GM19463 (cell line): Measurements from ENCODE around the gene NEK1.
"Not testable (repeated sequence)": the region's sequence is repeated elsewhere in the genome, so short reads cannot be mapped to it uniquely, and the experiment has no call there.

Experiments used
- ATAC-seq: cut with Tn5 transposase; IDR thresholded peaks from one replicate; pipeline ENCODE4 v1.9.1; 2021; ENCODE audit warnings: mild to moderate bottlenecking, moderate library complexity; ENCODE audit not compliant: unreplicated experiment

The NEK1 gene

GRCh38 chr4:169523796-169524195, 88.6 kb downstream of the NEK1 start:
- ATAC-seq, result no peak

- ATAC-seq, result no peak
Measured at GRCh38 chr4:169510617-169511016, 101.8 kb downstream of the NEK1 start.

GRCh38 chr4:169506903-169507302, 105.5 kb downstream of the NEK1 start:
- ATAC-seq, result no peak

GRCh38 chr4:169499907-169500306, 112.5 kb downstream of the NEK1 start:
- ATAC-seq, result not testable (repeated sequence)

DNA sequence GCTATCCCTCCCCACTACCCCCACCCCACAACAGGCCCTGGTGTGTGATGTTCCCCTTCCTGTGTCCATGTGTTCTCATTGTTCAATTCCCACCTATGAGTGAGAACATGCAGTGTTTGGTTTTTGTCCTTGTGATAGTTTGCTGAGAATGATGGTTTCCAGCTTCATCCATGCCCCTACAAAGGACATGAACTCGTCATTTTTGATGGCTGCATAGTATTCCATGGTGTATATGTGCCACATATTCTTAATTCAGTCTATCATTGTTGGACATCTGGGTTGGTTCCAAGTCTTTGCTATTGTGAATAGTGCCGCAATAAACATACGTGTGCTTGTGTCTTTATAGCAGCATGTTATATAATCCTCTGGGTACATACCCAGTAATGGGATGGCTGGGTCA, 118.1 kb downstream of the NEK1 start:
- ATAC-seq, result not testable (repeated sequence)

DNA sequence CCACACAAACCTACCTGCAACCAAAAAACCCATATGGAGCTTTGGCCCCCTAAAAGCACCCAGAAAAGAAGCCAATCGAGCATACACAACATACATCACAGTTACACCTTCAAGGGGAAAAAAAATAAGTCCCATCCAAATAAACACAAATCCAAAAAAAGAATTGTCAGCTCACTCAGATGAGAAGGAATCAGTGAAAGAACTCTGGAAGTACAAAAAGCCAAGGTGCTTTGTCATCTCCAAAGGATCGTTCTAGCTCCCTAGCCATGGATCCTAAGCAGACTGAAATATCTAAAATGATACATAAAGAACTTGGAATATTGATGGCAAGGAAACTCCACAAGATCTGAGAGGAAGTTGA, 119.2 kb downstream of the NEK1 start:
- ATAC-seq, result no peak

DNA sequence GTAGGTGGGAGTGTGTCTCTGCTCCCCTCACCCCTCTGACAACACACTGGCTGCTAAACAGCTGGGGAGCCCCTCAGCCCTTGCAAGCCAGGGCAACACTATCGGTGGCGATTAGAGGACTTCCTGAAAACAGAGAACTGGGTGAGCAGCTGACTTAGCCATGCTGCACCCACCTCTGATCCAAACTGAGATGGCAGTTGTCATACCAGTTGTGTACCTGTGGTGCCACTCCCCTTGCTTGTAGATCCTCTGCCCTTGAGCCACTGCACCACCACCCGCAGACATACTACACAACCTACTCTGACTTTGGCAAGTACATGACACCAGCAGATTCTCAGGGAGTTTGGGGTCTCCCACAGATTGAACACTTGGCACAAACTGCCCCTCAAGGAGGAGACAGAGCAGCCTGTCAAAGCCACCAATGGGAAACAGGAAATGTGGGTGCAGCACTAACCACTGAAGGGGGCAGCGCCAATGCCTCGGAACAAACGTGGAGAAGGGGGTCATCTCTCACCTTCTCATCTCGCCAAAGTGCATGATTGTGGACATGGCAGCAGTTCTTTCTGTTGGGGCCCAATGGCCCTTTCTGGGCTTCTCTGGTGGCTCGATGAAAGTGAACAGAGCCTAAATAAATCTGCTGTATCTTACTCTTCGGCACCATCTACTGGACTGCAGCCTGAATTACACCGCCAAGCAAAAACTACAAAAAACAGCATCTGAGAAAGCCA, 119.8 kb downstream of the NEK1 start:
- ATAC-seq, result no peak

DNA sequence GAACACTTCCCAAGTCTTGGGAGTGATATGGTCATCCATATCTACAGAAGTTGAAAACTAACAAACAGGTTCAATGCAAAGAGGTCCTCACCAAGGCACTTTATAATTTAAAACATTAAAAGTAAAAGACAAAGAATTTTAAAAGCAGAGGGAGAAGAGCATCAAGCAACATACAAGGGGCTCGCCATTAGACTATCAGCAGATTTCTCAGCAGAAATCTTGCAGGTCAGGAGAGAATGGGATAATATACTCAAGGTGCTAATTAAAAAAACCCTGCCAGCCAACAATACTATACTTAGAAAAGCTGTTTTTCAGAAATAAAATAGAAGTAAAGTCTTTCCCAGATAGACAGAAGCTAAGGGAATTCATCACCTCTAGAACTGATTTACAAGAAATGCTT, 121.2 kb downstream of the NEK1 start:
- ATAC-seq, result no peak

DNA sequence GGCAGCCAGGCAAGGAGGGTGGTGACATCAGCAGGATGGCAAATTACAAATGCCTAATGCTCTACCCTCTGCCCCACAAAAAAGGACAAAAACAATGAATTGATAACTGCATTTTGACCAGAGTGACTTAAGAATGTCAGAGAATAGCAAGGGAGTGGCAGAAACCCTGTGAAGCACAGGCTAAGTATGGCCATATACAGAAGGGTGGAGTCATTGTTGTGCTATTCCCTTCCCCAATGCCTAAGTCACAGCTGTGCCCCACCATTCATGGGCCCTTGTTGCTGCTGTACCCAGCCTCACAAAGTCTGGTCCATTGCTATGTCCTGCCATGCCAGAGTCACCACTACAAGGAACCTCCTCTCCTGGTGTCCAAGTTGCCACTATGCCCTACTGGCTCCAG, 123.1 kb downstream of the NEK1 start:
- no peak for ATAC-seq

GRCh38 chr4:169485791-169486742, 126.3 kb downstream of the NEK1 start:
- ATAC-seq, result peak; percentile 70

GRCh38 chr4:169485086-169485485, 127.3 kb downstream of the NEK1 start:
- ATAC-seq, result no peak

GRCh38 chr4:169484485-169484884, 127.9 kb downstream of the NEK1 start:
- ATAC-seq, result no peak

GRCh38 chr4:169464080-169464479, 148.3 kb downstream of the NEK1 start:
- ATAC-seq, result no peak

DNA sequence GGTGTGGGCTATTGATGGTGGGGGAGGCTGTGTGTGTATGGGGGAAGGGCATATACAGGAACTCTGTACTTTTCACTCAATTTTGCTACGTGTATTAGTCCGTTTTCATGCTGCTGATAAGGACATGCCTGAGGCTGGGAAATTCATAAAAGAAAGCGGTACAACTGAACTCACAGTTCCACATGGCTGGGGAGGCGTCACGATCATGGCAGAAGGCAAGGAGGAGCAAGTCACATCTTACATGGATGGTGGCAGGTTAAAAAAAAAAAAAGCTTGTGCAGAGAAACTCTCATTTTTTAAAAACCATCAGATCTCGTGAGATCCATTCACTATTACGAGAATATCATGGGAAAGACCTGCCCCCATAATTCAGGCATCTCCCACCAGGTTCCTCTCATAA, 152.3 kb downstream of the NEK1 start:
- no peak for ATAC-seq

DNA sequence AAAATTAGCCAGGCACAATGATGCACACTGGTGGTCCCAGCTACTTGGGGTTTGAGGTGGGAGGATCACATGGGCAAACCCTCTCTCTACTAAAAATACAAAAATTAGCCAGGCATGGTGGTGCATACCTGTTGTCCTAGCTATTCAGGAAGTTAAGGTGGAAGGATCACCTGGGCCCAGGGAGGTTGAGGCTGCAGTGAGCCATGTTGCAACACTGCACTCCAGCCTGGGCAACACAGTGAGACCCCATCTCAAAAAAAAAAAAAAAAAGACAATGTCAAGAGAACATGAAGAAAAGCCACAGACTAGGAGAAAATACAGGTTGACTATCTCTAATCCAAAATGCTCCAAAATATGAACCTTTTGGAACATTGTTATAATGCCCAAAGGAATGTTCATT, 153.8 kb downstream of the NEK1 start:
- no peak for ATAC-seq

DNA sequence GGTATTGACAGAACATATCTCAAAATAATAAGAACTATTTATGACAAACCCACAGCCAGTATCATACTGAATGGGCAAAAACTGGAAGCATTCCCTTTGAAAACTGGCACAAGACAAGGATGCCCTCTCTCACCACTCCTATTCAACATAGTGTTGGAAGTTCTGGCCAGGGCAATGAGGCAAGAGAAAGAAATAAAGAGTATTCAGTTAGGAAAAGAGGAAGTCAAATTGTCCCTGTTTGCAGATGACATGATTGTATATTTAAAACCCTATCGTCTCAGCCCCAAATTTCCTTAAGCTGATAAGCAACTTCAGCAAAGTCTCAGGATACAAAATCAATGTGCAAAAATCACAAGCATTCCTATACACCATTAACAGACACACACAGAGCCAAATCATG, 159.7 kb downstream of the NEK1 start:
- ATAC-seq, result not testable (repeated sequence)

GRCh38 chr4:169448935-169449334, 163.4 kb downstream of the NEK1 start:
- ATAC-seq, result not testable (repeated sequence)

GRCh38 chr4:169446824-169447223, 165.6 kb downstream of the NEK1 start:
- ATAC-seq, result no peak

GRCh38 chr4:169443748-169444147, 168.6 kb downstream of the NEK1 start:
- ATAC-seq, result no peak

- no peak for ATAC-seq
Measured at GRCh38 chr4:169440446-169440845, 171.9 kb downstream of the NEK1 start.

DNA sequence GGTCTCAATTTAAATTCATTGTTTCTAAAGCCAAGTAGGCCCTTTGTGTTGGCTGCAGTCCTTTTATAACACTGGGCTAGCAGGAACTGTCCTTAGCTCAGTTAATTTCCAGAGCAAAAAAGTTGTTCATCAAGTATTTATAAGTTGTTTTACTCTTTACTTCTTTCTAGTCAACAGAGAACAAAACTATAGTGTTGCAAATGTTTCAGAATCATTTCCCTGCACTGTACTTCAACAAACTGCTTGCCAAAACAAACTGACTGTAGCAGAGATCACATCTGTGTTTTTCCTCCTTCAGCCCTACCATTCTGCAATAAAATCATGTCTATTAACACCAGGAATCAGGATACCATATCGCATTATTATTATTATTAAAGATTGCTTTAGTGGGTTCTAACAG, 173.1 kb downstream of the NEK1 start:
- ATAC-seq, result no peak

- peak; percentile 42 for ATAC-seq
Measured at GRCh38 chr4:169438057-169438480, 174.3 kb downstream of the NEK1 start.
